ENCODE measurements around the gene KCNN3. TPM values are rescaled to one million over a fixed set of nuclear protein-coding genes. Genes with fewer than 3 reads are reported as not detected.

The KCNN3 gene
- total and polyA plus RNA-seq, 8 donors, result 1.9 to 3.1 (median 2.3) TPM

GRCh38 chr1:154845879-154846278 lies 24.2 kb downstream of the KCNN3 start:
- no peak for DNase-seq
- no peak for ATAC-seq
- peaks cover 0 to 9% of the 10 kb centered on the region in 2 donors for H3K4me1 ChIP-seq
- no peaks in the 10 kb centered on the region for H3K9me3 ChIP-seq
- no peaks in the 10 kb centered on the region for H3K27me3 ChIP-seq
- intact Hi-C loops (cut with DNase I), result no loop called here
- H3K27ac ChIP-seq, result no peak overlapping the region
- H3K36me3 ChIP-seq, result no peaks in the 10 kb centered on the region
- no peak for TF ChIP-seq CTCF (IDR thresholded peaks at IDR 0.05)
- no peak overlapping the region for H3K4me3 ChIP-seq

DNA sequence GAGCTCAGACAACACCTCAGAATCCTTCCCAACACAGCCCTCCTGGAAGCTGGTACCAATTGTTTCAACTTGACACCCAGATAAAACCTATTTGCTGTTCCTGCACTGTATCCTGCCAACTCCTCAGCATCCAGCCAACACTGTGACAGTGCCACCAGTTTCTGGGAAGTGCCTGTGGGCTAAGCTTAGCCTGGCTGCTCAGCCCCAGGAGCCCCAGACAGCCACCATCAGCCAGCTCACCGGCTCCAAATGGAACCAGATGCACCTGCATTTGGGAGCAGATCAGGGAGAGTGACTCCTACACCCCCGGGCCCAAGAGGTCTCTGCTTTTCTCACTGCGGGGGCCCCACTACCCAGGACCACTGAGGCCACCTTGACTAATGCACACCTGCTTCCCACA lies 24.9 kb downstream of the KCNN3 start:
- intact Hi-C loops (cut with DNase I), result no loop called here
- no peak for TF ChIP-seq CTCF (IDR thresholded peaks at IDR 0.05)

GRCh38 chr1:154844297-154844681 lies 25.8 kb downstream of the KCNN3 start:
- Histone ChIP-seq H3K4me1 (peaks cover 0 to 9% of the 10 kb centered on the region in 2 donors), H3K9me3 (no peaks in the 10 kb centered on the region), H3K27ac (no peak overlapping the region), H3K36me3 (no peaks in the 10 kb centered on the region), H3K27me3 (no peaks in the 10 kb centered on the region), H3K4me3 (no peak overlapping the region)
- no peak for DNase-seq
- ATAC-seq, result no peak
- no peak for TF ChIP-seq CTCF (IDR thresholded peaks at IDR 0.05)
- intact Hi-C loops (cut with DNase I), result no loop called here

More for the DNA sequence above, 24.9 kb downstream of the KCNN3 start:
- Histone ChIP-seq H3K4me3 (no peak overlapping the region), H3K4me1 (peaks cover 0 to 9% of the 10 kb centered on the region in 2 donors), H3K27ac (no peak overlapping the region), H3K27me3 (no peaks in the 10 kb centered on the region), H3K9me3 (no peaks in the 10 kb centered on the region), H3K36me3 (no peaks in the 10 kb centered on the region)
- no peak for ATAC-seq
- DNase-seq, result no peak

GRCh38 chr1:154843636-154844296 lies 26.3 kb downstream of the KCNN3 start:
- TF ChIP-seq CTCF (IDR thresholded peaks at IDR 0.05), result no peak
- Histone ChIP-seq H3K4me1 (peaks cover 0 to 9% of the 10 kb centered on the region in 2 donors), H3K36me3 (no peaks in the 10 kb centered on the region), H3K27me3 (no peaks in the 10 kb centered on the region), H3K9me3 (no peaks in the 10 kb centered on the region), H3K4me3 (no peak overlapping the region), H3K27ac (no peak overlapping the region)
- intact Hi-C loops (cut with DNase I), result no loop called here
- DNase-seq, result no peak
- ATAC-seq, result no peak

DNA sequence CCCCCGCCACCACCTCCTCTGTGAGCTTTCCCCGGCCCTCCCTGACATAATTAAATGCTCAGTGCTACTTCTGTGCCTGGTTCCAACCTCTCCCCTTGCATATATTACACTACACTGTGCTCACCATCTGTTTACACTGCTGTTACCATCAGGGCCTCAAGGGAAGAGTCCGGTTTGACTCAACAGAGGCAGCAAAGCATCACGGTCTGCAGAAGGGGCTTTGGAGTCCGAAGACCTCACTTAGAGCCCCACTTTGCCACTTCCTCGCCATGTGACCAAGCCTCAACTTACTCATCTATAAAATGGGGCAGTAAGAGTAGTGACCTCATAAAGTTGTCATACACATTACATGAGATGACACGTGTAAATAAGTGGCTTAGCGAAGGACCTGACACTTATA lies 27.4 kb downstream of the KCNN3 start:
- no peak for TF ChIP-seq CTCF (IDR thresholded peaks at IDR 0.05)
- H3K4me3 ChIP-seq, result no peak overlapping the region
- H3K36me3 ChIP-seq, result no peaks in the 10 kb centered on the region
- intact Hi-C loops (cut with DNase I), result no loop called here
- no peak for DNase-seq
- H3K27me3 ChIP-seq, result no peaks in the 10 kb centered on the region
- H3K4me1 ChIP-seq, result peaks cover 0 to 4% of the 10 kb centered on the region in 2 donors
- no peak overlapping the region for H3K27ac ChIP-seq
- H3K9me3 ChIP-seq, result no peaks in the 10 kb centered on the region
- ATAC-seq, result no peak

Measured in left lung (tissue), 10 donors.